Endometrium (tissue), 2 donors: ENCODE measurements around the gene ZNF280A.
"Not testable (repeated sequence)": the region's sequence is repeated elsewhere in the genome, so short reads cannot be mapped to it uniquely, and the experiment has no call there.

Experiments
- FAIRE-seq: peaks from 2 replicates; lab custom pipeline; 2012; peaks lifted over from hg19 to GRCh38; lab: Jason Lieb, UNC
- donor health status: control.
- donor health status: control.

ZNF280A gene

GRCh38 chr22:22538226-22538989 lies 18.3 kb upstream of the ZNF280A start:
- FAIRE-seq: no peak

- no peak for FAIRE-seq
These were observed 16.8 kb upstream of the ZNF280A start for GRCh38 chr22:22536916-22537315.

- no peak for FAIRE-seq
These were observed 16.4 kb upstream of the ZNF280A start for GRCh38 chr22:22536515-22536914.

- FAIRE-seq: no peak
These were observed 15.6 kb upstream of the ZNF280A start for GRCh38 chr22:22535662-22536061.

DNA sequence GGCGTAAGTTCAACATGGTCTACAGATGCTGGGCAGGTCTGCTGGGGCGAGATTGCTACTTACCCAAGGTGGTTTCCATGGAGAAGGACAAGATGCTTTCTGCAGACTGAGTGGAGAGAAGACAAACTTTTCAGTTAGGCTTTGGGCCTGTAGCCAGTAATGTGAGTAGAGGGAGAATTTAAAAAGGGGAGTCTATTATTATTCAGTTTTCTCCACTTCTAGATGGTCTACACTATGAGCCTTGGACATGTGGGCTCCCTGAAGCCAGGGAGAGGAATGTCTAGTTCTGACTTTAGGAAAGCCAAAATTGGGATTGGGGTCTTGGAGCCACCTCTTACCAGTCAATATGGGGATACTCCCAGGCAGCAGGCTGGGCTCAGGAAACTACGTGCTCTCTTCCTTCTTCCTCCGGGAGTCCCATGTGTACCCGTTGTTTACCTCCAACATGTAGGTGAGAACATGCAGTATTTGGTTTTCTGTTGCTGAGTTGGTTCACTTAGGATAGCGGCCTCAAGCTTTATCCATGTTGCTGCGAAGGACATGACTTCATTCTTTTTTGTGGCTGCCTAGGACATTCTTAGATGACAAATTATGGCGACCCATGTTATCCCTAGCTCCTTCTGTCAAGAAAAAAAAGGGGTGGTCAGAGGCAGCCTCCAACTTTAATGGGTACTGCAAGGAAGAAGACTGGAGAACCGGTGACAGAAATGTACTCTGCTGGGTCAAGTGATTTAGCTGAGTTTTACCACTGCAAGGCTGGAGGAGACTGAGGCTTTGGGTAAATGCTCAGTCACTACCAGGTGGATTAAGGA lies 14.7 kb upstream of the ZNF280A start:
- no peak for FAIRE-seq

DNA sequence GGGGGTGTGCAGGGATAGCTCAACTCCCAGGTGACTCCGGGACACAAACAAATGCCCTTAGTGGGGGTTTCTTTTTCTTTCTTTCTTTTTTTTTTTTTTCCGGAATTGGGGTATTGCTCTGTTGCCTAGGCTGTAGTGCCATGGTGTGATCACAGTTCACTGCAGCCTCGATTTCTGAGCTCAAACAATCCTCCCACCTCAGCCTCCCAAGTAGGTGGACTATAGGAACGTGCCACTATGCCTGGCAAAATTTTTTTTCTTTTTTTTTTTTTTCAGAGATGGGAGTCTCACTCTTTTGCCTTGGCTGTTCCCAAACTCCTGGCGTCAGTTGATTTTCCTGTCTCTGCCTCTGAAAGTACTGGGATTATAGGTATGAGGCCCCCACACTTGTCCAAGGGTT lies 13.8 kb upstream of the ZNF280A start:
- no peak for FAIRE-seq

- FAIRE-seq: no peak
These were observed 13.3 kb upstream of the ZNF280A start for GRCh38 chr22:22533417-22533816.

DNA sequence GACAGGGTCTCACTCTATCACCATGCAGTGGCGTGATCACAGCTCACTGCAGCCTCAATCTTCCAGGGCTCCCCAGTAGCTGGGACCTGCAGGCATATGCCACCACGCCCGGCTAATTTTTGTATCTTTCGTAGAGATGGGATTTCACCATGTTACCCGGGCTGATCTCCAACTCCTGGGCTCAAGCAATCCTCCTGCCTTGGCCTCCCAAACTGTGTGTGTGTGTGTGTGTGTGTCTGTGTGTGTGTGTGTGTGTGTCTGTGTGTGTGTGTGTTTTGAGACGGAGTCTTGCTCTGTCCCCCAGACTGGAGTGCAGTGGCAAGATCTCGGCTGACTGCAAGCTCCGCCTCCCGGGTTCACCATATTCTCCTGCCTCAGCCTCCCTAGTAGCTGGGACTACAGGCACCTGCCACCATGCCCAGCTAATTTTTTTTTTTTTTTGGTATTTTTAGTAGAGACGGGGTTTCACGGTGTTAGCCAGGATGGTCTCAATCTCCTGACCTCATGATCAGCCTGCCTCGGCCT lies 12.5 kb upstream of the ZNF280A start:
- FAIRE-seq: not testable (repeated sequence)

DNA sequence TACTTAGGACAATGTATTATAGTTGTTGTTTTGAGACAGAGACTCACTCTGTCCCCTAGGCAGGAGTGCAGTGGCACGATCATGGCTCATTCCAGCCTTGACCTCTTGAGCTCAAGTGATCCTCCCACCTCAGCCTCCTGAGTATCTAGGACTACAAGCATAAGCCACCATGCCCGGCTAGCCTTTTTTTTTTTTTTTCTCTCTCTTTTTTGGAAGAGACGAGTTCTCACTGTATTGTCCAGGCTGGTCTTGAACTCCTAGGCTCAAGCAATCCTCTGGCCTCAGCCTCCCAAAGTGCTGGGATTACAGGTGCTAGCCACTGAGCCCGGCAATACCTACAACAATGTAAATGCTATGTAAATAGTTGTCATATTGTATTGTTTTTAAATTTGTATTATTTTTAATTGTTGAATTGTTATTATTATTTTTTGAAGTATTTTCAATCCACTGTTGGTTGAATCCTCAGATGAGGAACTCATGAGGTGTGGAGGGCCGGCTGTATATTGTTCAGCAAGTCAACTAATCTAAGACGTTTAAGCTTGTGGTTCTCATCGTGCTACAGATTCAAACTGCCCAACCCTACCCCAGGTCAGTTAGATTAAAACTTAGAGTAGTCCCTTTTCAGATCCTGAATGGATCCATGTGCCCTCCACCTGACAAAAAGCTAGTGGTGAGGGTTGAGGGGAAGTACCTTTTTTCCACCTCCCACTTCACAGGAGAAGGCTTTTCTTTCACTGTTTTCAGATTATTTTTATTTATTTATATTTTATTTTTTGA lies 11.9 kb upstream of the ZNF280A start:
- no peak for FAIRE-seq

DNA sequence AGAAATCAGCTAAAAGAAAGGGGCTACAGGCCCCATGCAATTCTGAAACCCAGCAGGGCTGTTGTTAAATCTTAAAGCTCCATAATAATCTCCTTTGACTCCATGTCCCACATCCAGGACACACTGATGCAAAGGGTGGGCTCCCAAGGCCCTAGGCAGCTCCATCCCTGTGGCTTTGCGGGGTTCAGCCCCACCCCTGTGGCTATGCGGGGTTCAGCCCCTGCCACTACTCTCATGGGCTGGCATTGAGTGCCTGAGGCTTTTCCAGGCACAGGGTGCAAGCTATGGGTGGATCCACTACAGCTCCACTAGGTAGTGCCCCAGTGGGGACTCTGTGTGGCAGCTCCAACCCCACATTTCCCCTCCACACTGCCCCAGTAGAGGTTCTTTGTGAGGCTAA lies 8.7 kb upstream of the ZNF280A start:
- FAIRE-seq: no peak

GRCh38 chr22:22527312-22527711 lies 7.2 kb upstream of the ZNF280A start:
- no peak for FAIRE-seq

DNA sequence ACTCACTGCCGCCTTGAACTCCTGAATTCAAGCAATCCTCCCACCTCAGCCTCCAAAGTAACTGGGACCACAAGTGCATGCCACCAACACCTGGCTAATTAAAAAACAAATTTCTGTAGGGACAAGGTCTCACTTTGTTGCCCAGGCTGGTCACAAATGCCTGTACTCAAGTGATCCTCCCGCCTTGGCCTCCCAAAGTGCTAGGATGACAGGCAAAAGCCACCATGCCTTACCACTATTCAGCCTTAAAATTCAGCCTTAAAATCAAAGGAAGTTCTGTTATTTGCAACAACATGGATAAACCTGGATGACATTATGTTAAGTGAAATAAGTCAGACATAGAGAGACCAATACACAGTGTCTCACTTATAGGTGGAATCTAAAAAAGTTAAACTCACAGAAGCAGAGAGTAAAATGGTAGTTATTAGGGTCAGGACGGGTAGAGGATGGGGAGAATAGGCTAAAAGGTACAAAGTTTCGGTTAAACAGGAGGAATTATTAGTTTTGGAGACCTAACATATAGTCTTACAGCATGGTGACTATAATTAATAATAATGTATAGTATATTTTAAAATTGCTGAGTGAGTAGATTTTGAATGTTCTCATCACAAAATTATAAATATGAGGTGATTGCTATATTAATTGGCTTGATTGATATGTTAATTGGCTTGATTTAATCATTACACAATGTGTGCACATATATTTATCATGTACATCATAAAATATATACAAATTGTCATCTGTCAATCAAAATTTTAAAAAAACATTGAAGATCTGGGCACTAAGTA lies 6.2 kb upstream of the ZNF280A start:
- FAIRE-seq: no peak

DNA sequence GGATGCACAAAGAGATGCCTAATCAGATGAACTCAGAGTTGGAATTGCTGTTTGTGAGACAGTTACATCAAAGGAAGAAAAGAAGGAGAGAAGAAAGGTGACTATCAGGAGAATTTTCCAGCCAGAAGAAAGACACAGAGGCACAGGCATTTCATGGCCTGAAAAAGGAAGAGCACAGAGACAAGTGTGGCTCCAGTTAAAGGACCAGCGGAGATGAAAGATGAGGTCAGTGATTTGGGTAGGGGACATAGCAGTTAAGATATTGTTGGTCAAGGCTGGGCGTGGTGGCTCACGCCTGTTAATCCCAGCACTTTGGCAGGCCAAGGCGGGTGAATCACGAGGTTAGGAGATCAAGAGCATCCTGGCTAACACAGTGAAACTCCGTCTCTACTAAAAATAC lies 3.4 kb upstream of the ZNF280A start:
- FAIRE-seq: no peak

DNA sequence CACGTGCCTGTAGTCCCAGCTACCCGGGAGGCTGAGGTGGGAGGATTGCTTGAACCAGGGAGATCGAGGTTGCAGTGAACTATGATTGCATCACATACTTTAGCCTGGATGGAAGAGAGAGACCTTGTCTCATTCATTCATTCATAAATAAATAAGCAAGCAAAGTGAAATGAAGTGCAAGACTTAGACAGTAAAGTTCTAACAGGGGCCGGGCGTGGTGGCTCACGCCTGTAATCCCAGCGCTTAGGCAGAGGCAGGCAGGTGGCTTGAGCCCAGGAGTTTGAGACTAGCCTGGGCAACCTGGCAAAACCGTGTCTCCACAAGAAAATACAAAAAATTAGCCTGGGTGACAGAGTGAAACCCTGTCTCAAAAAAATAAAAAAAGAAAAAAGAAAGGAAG lies 1.6 kb upstream of the ZNF280A start:
- FAIRE-seq: no peak

GRCh38 chr22:22520667-22521602 lies 865 bp upstream of the ZNF280A start:
- no peak for FAIRE-seq

- FAIRE-seq: no peak
These were observed 479 bp downstream of the ZNF280A start for GRCh38 chr22:22519591-22519990.

GRCh38 chr22:22516992-22517391 lies 3.1 kb downstream of the ZNF280A start:
- no peak for FAIRE-seq

DNA sequence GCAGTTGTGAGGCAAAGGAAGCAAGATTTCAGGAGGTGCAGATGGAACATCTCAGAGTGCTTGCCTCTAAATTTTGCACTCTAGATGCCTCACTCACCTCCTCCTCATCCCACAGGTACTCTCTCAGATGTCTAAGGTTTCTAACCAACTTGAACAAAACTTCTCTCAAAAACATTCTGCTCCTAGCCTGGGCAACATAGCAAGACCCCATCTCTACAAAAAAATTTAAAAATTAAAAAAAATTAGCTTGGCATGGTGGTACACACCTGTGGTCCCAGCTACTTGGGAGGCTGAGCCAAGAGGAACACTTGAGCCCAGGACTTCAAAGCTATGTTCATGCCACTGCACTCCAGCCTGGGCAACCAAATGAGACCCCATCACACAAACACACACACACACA lies 4.2 kb downstream of the ZNF280A start:
- no peak for FAIRE-seq

- FAIRE-seq: not testable (repeated sequence)
These were observed 5.6 kb downstream of the ZNF280A start for GRCh38 chr22:22514431-22514830.

DNA sequence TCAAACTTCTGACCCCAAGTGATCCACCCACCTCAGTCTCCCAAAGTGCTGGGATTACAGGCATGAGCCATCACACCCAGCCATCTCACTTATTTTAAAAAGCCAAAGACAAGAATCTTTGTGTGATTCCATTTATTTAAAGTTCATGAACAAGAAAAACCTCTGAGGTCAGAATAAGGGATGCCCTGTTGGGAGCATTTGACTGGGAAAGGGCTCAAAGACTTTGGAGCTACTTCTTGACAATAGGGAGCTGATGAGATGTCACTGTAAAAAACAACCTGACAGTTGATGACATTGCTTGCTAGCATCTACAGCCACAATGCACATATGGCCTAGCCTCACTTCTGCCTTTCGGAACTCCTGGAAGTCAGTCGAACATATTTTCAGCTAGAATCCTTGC lies 6.5 kb downstream of the ZNF280A start:
- no peak for FAIRE-seq

- no peak for FAIRE-seq
These were observed 7.1 kb downstream of the ZNF280A start for GRCh38 chr22:22512951-22513350.
